PC-9 (cell line): Measurements from ENCODE around the gene ITM2C. TPM values are rescaled to one million over a fixed set of nuclear protein-coding genes. Genes with fewer than 3 reads are reported as not detected.

ENCODE experiments used
- BruUV-seq: library from RNA; stranded (reverse); fragments of 400-500 nt; replicated peaks from 2 replicates; lab custom pipeline; 2021; lab: Mats Ljungman, UMichigan
- CTCF ChIA-PET: fragments of 300-600 bp; sonication (Branson Sonifier 250); formaldehyde crosslinking; loops from one replicate; lab custom pipeline; 2022; ENCODE audit warnings: antibody characterized with exemption; lab: Charles Lee
- POLR2A ChIA-PET: fragments of 300-600 bp; sonication (Branson Sonifier 250); formaldehyde crosslinking; loops from one replicate; lab custom pipeline; 2022; ENCODE audit warnings: antibody characterized with exemption; ENCODE audit not compliant: unreplicated experiment; lab: Charles Lee
- DNase-seq, 2 experiments: peaks; one replicate each; pipeline versions ENCODE4 v3.0.0 to v3.0.0-alpha.2; 2015 to 2022; ENCODE audit warnings: mixed read lengths in 1 of 2
- H2AFZ ChIP-seq: fragments of 200-600 bp; sonication (generic); 2 replicates; pipeline ENCODE4 v1.8.1; 2017; ENCODE audit warnings: antibody characterized with exemption
- H3F3A ChIP-seq: fragments of 200-600 bp; sonication (generic); 2 replicates; pipeline ENCODE4 v1.8.1; 2017; ENCODE audit warnings: antibody characterized with exemption, mild to moderate bottlenecking, low read depth; ENCODE audit not compliant: insufficient read depth
- H3K27ac ChIP-seq: fragments of 200-600 bp; sonication (generic); 2 replicates; pipeline ENCODE4 v1.6.1; 2016; ENCODE audit warnings: mixed run types
- H3K27me3 ChIP-seq: fragments of 200-600 bp; sonication (generic); 2 replicates; pipeline ENCODE4 v1.6.1; 2016; ENCODE audit warnings: low read depth, mixed run types; ENCODE audit not compliant: insufficient read depth
- H3K36me3 ChIP-seq: fragments of 200-600 bp; sonication (generic); 2 replicates; pipeline ENCODE4 v1.6.1; 2016; ENCODE audit warnings: low read depth, mixed run types
- H3K4me1 ChIP-seq: fragments of 200-600 bp; sonication (generic); replicated peaks from 2 replicates; pipeline ENCODE4 v1.6.1; 2016; ENCODE audit warnings: mixed run types; ENCODE audit not compliant: insufficient read depth
- H3K4me2 ChIP-seq: fragments of 200-600 bp; sonication (generic); 2 replicates; pipeline ENCODE4 v1.6.1; 2017; ENCODE audit warnings: mixed run types
- H3K4me3 ChIP-seq: fragments of 200-600 bp; sonication (generic); 2 replicates; pipeline ENCODE4 v1.6.1; 2016; ENCODE audit warnings: mixed run types
- H3K79me2 ChIP-seq: fragments of 200-600 bp; sonication (generic); 2 replicates; pipeline ENCODE4 v1.6.1; 2017; ENCODE audit warnings: low read depth, mixed run types
- H3K9me2 ChIP-seq: fragments of 200-600 bp; sonication (generic); 2 replicates; pipeline ENCODE4 v1.8.1; 2017; ENCODE audit warnings: mild to moderate bottlenecking; ENCODE audit not compliant: insufficient read depth
- H3K9me3 ChIP-seq: fragments of 200-600 bp; sonication (generic); 2 replicates; pipeline ENCODE4 v1.8.1; 2016; ENCODE audit warnings: low read depth; ENCODE audit not compliant: insufficient read depth
- H4K20me1 ChIP-seq: fragments of 200-600 bp; sonication (generic); 2 replicates; pipeline ENCODE4 v1.8.1; 2017; ENCODE audit not compliant: insufficient read depth
- EZH2 ChIP-seq: fragments of 200-600 bp; sonication (generic); IDR thresholded peaks from 2 replicates; pipeline ENCODE4 v1.8.0; 2017; ENCODE audit warnings: antibody characterized with exemption, low read depth
- intact Hi-C: fragments of 100-400 bp; cut with micrococcal nuclease; formaldehyde crosslinking; loops from one replicate; pipeline ENCODE4 v1.10.0; 2022; ENCODE audit not compliant: unreplicated experiment
- total RNA-seq: library from RNA; stranded (reverse); gene quantifications from 2 replicates; pipeline ENCODE4 v1.2.3, GENCODE V29; 2021
- TF ChIP-seq, protein P1 (sequence below): fragments of 200-600 bp; sonication (generic); conservative IDR thresholded peaks from 2 replicates; pipeline ENCODE4 v1.6.1; 2017; ENCODE audit warnings: mixed run types, antibody characterized with exemption, mild to moderate bottlenecking, moderate library complexity

ITM2C gene
- total RNA-seq, 1 experiment from 2014 or later, result 76.0 TPM

DNA sequence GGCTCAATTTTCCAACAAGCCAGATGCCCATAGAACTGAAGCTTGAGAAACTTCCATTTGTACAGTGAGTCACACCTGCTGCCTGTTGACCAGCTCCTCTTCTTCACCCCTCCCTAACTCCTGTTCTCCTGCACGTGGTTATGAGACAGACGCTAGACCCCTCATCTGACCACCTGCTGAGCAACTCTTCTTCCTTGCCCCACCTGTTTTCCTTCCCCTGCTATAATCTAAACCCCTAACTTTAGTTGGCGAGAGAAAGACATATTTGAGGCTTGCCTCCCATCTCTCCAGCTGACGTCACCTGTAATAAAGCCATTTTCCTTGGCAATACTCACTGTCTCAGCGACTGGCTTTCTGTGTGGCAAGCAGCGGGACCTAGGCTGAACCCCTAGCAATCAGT is 22.3 kb upstream of the ITM2C start:
- H3K4me3 ChIP-seq, result no peak overlapping the region
- intact Hi-C loops, result no loop called here
- no peak overlapping the region for H2AFZ ChIP-seq
- H3K36me3 ChIP-seq, result no peaks in the 10 kb centered on the region
- no peaks in the 10 kb centered on the region for H3K79me2 ChIP-seq
- no TSS peak for BruUV-seq
- H3K27me3 ChIP-seq, result peaks cover 24% of the 10 kb centered on the region
- no peaks in the 10 kb centered on the region for H3F3A ChIP-seq
- DNase-seq, result no peak
- no peaks in the 10 kb centered on the region for H3K4me1 ChIP-seq
- no peaks in the 10 kb centered on the region for H3K9me3 ChIP-seq
- no peak overlapping the region for H3K27ac ChIP-seq
- TF ChIP-seq EZH2, result no peak
- TF ChIP-seq, protein P1, sequence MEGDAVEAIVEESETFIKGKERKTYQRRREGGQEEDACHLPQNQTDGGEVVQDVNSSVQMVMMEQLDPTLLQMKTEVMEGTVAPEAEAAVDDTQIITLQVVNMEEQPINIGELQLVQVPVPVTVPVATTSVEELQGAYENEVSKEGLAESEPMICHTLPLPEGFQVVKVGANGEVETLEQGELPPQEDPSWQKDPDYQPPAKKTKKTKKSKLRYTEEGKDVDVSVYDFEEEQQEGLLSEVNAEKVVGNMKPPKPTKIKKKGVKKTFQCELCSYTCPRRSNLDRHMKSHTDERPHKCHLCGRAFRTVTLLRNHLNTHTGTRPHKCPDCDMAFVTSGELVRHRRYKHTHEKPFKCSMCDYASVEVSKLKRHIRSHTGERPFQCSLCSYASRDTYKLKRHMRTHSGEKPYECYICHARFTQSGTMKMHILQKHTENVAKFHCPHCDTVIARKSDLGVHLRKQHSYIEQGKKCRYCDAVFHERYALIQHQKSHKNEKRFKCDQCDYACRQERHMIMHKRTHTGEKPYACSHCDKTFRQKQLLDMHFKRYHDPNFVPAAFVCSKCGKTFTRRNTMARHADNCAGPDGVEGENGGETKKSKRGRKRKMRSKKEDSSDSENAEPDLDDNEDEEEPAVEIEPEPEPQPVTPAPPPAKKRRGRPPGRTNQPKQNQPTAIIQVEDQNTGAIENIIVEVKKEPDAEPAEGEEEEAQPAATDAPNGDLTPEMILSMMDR, result no peak
- CTCF ChIA-PET, result no interaction called here
- H3K4me2 ChIP-seq, result no peak overlapping the region
- H3K9me2 ChIP-seq, result no peaks in the 10 kb centered on the region
- H4K20me1 ChIP-seq, result no peaks in the 10 kb centered on the region
- POLR2A ChIA-PET, result no interaction called here

DNA sequence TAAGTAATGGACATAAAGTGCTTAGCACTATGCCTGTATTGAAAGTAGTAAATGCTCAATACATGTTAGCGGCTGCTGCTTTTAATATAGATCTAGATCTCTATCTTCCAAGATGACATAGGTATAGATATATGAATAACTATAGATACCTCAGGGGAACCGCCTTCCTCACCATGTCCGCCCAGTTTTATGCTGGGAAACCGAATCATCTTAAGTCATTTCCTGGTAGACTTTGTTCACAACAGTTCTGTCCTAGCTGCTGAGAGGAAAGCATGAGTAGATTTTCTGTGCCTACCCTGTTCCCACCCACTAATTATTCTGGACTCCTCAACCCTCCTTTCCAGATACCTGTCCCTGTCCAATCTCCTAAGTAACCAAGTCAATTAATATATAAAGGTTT is 21.6 kb upstream of the ITM2C start:
- no peak overlapping the region for H3K4me3 ChIP-seq
- no peaks in the 10 kb centered on the region for H3K36me3 ChIP-seq
- DNase-seq, result no peak
- BruUV-seq, result no TSS peak
- POLR2A ChIA-PET, result no interaction called here
- H3K9me3 ChIP-seq, result no peaks in the 10 kb centered on the region
- no peak overlapping the region for H3K27ac ChIP-seq
- no peak overlapping the region for H2AFZ ChIP-seq
- peaks cover 24% of the 10 kb centered on the region for H3K27me3 ChIP-seq
- no peak overlapping the region for H3K4me2 ChIP-seq
- H3K9me2 ChIP-seq, result no peaks in the 10 kb centered on the region
- H3F3A ChIP-seq, result no peaks in the 10 kb centered on the region
- CTCF ChIA-PET, result no interaction called here
- H4K20me1 ChIP-seq, result no peaks in the 10 kb centered on the region
- no peaks in the 10 kb centered on the region for H3K79me2 ChIP-seq
- intact Hi-C loops, result no loop called here
- TF ChIP-seq, protein P1, result no peak
- TF ChIP-seq EZH2, result no peak
- no peaks in the 10 kb centered on the region for H3K4me1 ChIP-seq

DNA sequence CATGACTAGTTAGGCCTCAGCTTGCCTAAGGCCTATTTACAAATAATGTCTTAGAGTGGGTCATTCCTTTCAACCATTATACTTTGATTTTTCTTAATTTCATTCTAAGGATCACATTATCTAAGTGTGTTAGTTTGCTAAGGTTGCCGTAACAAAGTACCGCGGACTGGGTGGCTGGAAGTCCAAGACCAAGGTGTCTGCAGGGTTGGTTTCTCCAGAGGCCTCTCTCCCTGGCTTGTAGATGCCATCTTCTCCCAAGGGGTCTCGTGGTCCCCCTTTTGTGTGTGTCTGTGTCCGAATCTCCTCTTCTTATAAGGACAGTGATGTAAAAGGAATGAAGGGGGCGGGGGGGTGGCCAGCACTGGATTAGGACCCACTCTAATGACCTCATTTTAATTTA is 18.4 kb upstream of the ITM2C start:
- no peaks in the 10 kb centered on the region for H3K9me2 ChIP-seq
- no peaks in the 10 kb centered on the region for H3K79me2 ChIP-seq
- H3K27me3 ChIP-seq, result peaks cover 17% of the 10 kb centered on the region; the same call in 1 of the 2 replicates
- TF ChIP-seq, protein P1, result no peak
- TF ChIP-seq EZH2, result no peak
- intact Hi-C loops, result no loop called here
- H3K4me2 ChIP-seq, result no peak overlapping the region
- no peaks in the 10 kb centered on the region for H3K9me3 ChIP-seq
- H3K4me3 ChIP-seq, result no peak overlapping the region
- CTCF ChIA-PET, result no interaction called here
- no TSS peak for BruUV-seq
- POLR2A ChIA-PET, result no interaction called here
- no peak for DNase-seq
- H2AFZ ChIP-seq, result no peak overlapping the region
- no peaks in the 10 kb centered on the region for H3K4me1 ChIP-seq
- no peaks in the 10 kb centered on the region for H3K36me3 ChIP-seq
- H3K27ac ChIP-seq, result no peak overlapping the region
- no peaks in the 10 kb centered on the region for H4K20me1 ChIP-seq
- H3F3A ChIP-seq, result no peaks in the 10 kb centered on the region
